GM18507 (cell line): ENCODE results near the gene TSC22D1.
"Not testable (repeated sequence)": the region's sequence is repeated elsewhere in the genome, so short reads cannot be mapped to it uniquely, and the experiment has no call there.

Experiments used
- DNase-seq: peaks from one replicate; pipeline ENCODE4 v3.0.0; 2011; ENCODE audit warnings: low read depth; ENCODE audit not compliant: insufficient read length; ENCODE audit errors: extremely low spot score
- FAIRE-seq: peaks from 2 replicates; lab custom pipeline; 2011; peaks lifted over from hg19 to GRCh38; lab: Jason Lieb, UNC

The TSC22D1 gene

DNA sequence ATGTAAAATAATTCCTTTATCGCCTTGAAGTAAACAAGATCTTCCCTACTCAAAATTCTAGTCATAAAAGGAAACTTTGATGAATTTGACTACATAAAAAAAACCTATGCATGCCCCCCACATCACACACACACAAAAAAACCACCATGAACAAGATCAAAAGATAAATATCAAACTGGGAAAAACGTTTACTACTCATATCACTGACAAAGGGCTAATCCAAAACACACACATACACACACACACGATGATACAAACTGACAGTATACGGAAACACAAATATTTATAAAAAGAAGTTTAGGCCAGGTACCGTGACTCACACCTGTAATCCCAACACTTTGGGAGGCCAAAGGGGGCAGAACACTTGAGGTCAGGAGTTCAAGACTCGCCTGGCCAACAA is 61.9 kb downstream of the TSC22D1 start:
- FAIRE-seq (no peak), DNase-seq (no peak)

DNA sequence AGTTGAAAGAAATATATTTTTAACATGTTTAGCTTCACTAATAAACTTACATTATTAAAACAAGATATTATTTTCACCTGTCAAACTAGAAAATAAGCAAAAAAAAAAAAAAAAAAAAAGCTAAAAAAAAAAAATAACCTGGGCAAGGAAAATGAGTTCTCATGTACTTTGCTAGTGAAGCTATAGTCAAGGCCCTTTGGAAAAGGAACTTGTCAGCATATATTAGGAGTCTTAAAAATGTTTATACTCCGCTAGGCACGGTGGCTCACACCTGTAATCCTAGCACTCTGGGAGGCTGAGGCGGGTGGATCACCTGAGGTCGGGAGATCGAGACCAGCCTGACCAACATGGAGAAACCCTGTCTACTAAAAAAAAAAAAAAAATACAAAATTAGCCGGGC is 66.3 kb downstream of the TSC22D1 start:
- not testable (repeated sequence) for DNase-seq, FAIRE-seq

GRCh38 chr13:44508562-44509077 is 67.5 kb downstream of the TSC22D1 start:
- DNase-seq (no peak), FAIRE-seq (no peak)

DNA sequence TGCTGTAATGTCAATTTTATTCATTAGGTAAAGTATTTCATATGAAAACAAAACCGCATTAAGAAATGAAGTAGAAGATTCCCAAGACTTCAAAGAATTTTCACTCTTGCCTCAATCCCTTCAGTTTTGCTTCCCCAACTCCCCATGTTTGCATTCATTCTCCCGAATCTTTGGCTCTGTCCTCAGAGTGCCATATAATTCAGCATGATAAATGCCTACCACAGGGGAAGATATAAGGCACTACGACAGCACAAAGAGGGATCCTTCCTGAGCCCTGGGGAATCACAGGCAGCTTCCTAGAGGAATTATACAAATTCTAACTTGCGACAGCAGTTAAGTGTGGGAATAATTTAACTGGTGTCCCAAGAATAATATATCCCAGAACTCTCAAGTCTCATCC is 68.5 kb downstream of the TSC22D1 start:
- DNase-seq = no peak

GRCh38 chr13:44506719-44507118 is 69.4 kb downstream of the TSC22D1 start:
- DNase-seq (no peak), FAIRE-seq (no peak)

More for the DNA sequence above, 68.5 kb downstream of the TSC22D1 start:
- no peak for FAIRE-seq

- DNase-seq = no peak
- FAIRE-seq = no peak
Observed at GRCh38 chr13:44506251-44506650, 69.9 kb downstream of the TSC22D1 start.

DNA sequence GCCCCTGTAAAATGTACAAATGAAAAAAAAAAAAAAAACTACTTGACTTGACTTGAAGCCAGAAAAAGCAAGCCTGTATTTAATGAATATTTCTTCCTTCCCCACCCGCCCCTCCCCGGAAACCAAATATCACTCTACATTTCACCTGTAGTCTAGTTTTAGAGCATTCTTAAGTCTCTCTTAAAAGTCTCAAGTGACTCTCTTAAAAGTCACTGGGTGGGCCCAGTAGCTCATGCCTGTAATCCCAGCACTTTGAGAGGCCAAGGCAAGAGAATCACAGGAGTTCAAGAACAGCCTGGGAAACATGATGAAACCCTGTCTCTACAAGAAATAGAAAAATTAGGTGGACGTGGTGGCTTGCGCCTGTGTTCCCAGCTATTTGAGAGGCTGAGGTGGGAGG is 72.0 kb downstream of the TSC22D1 start:
- DNase-seq (no peak), FAIRE-seq (no peak)

DNA sequence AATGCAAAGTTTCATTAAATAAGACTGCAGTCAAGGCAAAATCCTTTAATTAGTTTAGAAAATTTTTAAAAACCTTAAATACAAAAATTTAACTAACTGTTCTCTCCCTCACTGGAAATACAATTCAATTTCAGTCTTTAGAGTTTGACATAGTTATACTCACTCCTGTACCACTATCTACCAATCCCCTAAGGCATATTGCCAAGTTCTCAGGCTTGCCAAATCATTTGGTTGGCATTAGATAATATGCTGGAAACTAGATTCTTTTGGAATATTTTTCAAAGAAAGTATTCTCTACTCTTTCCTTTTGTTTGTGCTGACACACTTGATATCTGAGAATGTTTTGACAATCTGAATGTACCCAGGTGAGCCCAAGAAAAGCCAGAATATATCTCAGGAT is 77.2 kb downstream of the TSC22D1 start:
- FAIRE-seq (no peak), DNase-seq (no peak)

GRCh38 chr13:44498502-44498901 is 77.6 kb downstream of the TSC22D1 start:
- no peak for FAIRE-seq
- DNase-seq = no peak

- no peak for DNase-seq
- FAIRE-seq = no peak
Observed at GRCh38 chr13:44497801-44498200, 78.3 kb downstream of the TSC22D1 start.

DNA sequence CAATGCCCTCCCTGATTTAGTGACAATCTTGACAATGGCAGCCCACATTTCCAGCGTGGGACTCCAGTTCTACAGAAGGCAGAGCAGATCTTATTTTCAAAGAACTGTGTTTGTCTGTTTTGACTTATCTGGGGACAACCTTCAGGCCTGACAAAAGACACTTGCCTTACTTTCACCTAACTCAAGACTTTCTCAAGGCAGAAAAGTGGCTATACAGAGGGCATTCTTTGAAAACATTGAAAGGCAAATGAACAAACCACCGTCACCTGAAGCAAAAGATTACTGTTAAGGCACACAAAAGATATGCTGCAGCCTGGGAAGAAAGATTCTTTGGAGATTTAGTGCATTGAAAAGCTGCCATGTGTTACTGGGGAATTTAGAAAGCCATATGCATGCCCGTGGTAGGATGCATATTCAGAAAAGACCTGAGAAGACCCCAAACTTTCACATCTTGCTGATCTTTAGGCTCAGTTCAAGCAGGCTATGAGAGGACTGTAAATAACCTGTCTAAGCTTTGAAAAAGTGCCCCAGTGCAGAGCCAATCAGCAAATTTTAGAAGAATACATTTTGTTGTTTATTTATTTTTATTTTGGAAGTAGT is 82.8 kb downstream of the TSC22D1 start:
- DNase-seq (no peak), FAIRE-seq (no peak)

GRCh38 chr13:44489751-44490150 is 86.4 kb downstream of the TSC22D1 start:
- DNase-seq (no peak), FAIRE-seq (no peak)

- FAIRE-seq = no peak
- DNase-seq = no peak
Observed at GRCh38 chr13:44487989-44488388, 88.1 kb downstream of the TSC22D1 start.

DNA sequence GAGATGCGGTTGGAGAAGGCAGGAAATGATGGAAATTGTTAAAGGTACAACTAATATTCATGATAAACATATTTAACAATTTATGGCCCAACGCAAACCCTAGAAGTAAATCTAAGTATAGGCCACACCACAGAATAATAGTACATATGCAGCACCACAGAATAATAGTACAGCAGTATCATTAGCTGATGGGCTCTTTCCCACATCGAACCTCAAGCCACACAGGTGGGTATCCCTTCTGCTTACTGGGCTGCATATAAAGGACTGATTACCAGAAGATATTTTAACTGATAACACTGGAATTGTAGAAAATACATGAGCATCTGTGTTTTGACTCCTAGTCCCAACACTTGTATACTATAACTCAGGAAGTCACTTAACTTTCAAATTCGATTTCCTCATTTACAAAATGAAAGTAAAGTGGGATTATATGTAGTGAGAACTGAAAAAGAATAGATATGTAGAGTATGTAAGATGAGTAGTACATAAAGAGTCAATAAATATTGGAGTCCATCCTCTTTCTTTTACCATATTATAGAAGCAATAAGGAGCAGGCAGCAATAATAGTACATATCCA is 91.5 kb downstream of the TSC22D1 start:
- peak; percentile 5 for FAIRE-seq
- DNase-seq = no peak

DNA sequence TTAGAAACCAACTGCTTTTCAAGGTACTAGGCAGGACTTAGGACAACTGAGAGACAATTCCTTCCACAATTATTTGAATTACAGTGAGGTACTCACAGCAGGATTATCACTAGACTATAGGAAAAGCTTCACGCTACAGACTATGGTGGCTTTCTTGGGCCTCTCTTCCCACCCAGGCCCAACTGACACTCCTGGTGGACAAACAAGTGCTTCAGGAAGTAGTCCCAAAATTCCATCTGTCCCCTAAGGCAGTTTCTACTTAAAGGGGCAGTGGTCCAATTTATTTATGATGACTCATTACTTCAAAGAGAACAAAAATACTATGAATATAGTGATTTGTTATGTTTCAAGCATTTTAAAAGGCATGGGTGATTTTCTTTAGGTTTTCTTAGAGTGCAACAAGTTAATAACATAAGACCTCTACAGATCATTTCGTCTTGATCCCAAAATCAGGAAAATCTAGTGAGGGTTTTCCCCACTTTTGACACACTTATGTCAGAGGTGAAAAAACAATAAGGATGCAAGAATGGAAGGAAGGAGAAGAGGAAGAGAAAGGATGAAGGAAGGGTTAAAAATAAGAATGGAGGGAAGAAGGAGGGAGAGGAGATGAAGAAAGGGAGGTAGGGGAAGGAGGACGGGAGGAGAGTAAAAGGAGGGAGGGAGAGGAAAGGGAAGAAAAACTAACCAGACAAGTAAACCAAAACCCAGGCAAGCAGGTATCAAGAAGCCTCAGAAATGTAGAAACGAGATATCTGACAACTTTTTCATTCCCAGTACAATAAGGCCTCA is 101.8 kb downstream of the TSC22D1 start:
- no peak for DNase-seq
- FAIRE-seq = no peak

DNA sequence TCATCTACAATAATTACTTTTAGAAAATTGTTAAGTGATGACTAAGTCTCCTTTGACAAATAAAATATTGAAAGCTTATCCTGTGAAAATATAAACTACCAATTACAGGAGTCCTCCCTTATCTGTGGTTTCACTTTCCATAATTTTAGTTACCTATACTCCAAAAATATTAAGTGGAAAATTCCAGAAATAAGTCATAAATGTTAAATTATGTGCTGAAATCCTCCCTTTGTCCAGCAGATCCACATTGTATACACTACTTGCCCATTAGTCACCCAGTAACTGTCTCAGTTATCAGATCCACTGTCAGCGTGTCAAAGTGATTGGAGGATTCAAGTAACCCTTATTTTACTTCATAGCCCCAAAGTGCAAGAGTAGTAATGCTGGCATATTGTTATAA is 104.4 kb downstream of the TSC22D1 start:
- FAIRE-seq (no peak), DNase-seq (no peak)

GRCh38 chr13:44470638-44471562 is 105.2 kb downstream of the TSC22D1 start:
- FAIRE-seq (peak; percentile 58), DNase-seq (no peak)

DNA sequence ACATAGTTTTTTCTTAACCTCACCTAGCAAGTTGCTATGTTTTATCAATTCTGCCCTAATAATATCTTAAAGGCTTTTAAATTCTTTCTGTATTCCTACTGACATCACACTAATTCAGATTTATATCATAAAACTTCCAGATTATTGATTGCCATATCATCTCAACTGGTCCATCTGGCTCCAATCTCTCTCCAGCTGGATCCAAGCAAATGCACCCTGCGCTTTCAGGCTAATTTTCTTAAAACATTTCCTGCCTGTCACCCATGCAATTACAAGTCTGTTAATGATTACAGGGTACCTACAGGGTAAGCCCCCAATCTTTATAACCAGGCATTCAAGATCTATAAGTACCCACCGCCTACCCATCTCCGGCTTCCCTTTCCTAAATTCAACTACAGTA is 107.3 kb downstream of the TSC22D1 start:
- FAIRE-seq (no peak), DNase-seq (no peak)

DNA sequence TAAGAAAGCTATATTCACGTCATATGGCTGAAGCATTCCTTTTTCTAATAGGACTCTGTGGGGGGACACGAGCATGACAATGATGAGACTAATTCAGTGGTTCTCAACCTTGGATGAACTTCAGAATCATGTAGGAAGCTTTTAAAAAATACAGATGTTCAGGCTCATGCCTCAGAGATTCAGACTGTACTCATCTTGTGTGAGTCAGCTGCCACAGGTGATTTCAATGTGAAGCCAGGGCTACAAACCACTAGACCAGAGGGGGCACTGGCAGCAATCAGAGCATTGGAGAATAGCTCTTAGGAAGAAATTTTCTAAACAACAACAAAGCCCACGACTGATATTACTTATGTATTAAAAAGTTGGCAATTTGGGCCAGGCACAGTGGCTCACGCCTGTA is 110.8 kb downstream of the TSC22D1 start:
- no peak for DNase-seq
- FAIRE-seq = no peak

DNA sequence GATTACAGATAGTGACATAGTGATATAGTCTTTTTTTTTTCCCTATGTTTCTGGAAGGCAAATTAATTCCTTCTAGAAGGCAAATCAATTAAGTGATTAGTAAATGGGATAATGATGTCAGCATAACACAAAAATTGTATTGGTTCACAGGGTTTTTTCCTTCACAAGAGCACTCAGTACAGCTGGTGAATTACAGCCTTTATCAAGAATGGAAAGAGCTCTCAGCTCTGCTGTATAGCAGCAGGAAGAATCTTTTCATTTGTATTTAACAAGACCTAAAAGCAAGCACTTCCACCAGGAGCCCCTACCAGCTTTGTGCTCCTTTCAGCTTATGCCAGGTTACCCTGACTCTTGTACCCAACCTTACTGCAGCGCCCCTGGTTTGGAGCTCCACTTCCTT is 111.7 kb downstream of the TSC22D1 start:
- FAIRE-seq (no peak), DNase-seq (no peak)
